Measurements from ENCODE around the gene NMNAT1. TPM values are rescaled to one million over a fixed set of nuclear protein-coding genes. Genes with fewer than 3 reads are reported as not detected.
"Not testable (repeated sequence)": the region's sequence is repeated elsewhere in the genome, so short reads cannot be mapped to it uniquely, and the experiment has no call there.

Gene NMNAT1
- total RNA-seq, 2 experiments from 2014 or later, result 7.7 to 9.6 TPM

DNA sequence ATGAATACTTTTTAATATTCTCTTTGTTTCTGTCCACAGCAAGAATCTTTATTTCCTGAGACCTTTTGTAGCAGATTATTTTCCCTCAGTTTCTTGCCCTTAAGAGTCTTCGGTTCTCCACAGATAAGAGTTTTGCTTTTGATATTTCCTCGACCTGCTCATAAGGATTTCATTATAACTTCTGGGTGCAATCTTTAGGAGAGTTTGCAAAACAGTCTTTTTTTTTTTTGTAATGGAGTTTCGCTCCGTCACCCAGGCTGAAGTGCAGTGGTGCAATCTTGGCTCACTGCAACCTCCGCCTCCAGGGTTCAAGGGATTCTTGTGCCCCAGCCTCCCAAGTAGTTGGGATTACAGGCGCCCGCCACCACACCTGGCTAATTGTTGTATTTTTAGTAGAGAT lies 79.4 kb downstream of the NMNAT1 start:
- H3K27ac Mint-ChIP-seq, result no peak overlapping the region
- no peak overlapping the region for H3K4me3 Mint-ChIP-seq
- POLR2A ChIA-PET, result no interaction called here
- no peaks in the 10 kb centered on the region for H3K27me3 Mint-ChIP-seq
- TF ChIP-seq, protein P1, sequence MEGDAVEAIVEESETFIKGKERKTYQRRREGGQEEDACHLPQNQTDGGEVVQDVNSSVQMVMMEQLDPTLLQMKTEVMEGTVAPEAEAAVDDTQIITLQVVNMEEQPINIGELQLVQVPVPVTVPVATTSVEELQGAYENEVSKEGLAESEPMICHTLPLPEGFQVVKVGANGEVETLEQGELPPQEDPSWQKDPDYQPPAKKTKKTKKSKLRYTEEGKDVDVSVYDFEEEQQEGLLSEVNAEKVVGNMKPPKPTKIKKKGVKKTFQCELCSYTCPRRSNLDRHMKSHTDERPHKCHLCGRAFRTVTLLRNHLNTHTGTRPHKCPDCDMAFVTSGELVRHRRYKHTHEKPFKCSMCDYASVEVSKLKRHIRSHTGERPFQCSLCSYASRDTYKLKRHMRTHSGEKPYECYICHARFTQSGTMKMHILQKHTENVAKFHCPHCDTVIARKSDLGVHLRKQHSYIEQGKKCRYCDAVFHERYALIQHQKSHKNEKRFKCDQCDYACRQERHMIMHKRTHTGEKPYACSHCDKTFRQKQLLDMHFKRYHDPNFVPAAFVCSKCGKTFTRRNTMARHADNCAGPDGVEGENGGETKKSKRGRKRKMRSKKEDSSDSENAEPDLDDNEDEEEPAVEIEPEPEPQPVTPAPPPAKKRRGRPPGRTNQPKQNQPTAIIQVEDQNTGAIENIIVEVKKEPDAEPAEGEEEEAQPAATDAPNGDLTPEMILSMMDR (IDR thresholded peaks at IDR 0.05), result no peak
- intact Hi-C loops (cut with micrococcal nuclease), result no loop called here
- ATAC-seq (no peak), DNase-seq (no peak)
- CTCF ChIA-PET, result no interaction called here
- H3K9me3 Mint-ChIP-seq, result no peaks in the 10 kb centered on the region
- no peaks in the 10 kb centered on the region for H3K36me3 Mint-ChIP-seq (ENCODE audit: low read depth)
- H3K4me1 Mint-ChIP-seq (ENCODE audit: low read depth), result peaks cover 5% of the 10 kb centered on the region

DNA sequence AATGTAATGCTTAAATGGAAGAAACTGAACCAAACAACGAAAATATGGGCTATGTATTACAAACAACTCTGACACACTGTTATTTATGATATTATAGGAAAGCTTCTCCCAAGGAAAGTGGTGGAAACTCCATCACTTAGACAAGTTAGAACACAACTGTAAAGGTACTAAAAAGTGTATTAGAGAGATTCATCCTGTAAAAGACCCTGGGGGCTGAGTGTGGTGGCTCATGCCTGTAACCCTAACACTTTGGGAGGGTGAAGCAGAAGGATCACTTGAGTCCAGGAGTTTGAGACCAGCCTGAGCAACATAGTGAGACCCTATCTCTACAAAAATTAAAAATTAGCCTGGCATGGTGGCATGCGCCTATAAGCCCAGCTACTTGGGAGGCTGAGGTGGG lies 82.1 kb downstream of the NMNAT1 start:
- no peak for ATAC-seq
- ChIA-PET CTCF (interaction anchor here (0.8 to 0.9 kb wide), 2 partner anchors 9 to 36 kb away, joined by 3 read pairs; no protein-coding TSS in a partner anchor), POLR2A (no interaction called here)
- no peak for DNase-seq
- Mint-ChIP-seq H3K4me1 (ENCODE audit: low read depth) (no peaks in the 10 kb centered on the region), H3K27ac (no peak overlapping the region), H3K4me3 (no peak overlapping the region), H3K36me3 (ENCODE audit: low read depth) (no peaks in the 10 kb centered on the region), H3K27me3 (no peaks in the 10 kb centered on the region), H3K9me3 (no peaks in the 10 kb centered on the region)
- intact Hi-C loops (cut with micrococcal nuclease), result no loop called here
- TF ChIP-seq, protein P1 (IDR thresholded peaks at IDR 0.05), result no peak

DNA sequence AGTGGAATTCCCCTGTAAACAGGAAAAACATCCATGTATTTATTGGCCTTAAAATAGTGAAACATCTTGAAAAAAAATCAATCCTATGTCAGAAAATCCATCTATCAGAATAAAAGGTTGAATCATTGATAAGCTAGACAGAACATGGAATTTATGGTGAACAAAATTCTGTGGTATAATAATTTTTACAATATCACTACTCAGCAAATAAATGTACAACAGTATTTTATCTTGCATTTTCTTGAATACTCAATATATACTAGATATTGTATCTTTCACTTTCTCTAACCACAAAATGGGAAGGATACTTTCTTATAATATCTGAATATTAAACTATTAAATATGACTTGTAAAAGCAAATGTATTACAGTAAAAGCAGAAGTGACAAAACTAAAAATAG lies 83.8 kb downstream of the NMNAT1 start:
- Mint-ChIP-seq H3K36me3 (ENCODE audit: low read depth) (no peaks in the 10 kb centered on the region), H3K4me1 (ENCODE audit: low read depth) (peaks cover under 1% of the 10 kb centered on the region), H3K27me3 (no peaks in the 10 kb centered on the region), H3K9me3 (no peaks in the 10 kb centered on the region), H3K27ac (no peak overlapping the region), H3K4me3 (no peak overlapping the region)
- CTCF ChIA-PET, result no interaction called here
- ATAC-seq (no peak), DNase-seq (no peak)
- TF ChIP-seq, protein P1 (IDR thresholded peaks at IDR 0.05), result no peak
- intact Hi-C loops (cut with micrococcal nuclease), result no loop called here
- POLR2A ChIA-PET, result no interaction called here

DNA sequence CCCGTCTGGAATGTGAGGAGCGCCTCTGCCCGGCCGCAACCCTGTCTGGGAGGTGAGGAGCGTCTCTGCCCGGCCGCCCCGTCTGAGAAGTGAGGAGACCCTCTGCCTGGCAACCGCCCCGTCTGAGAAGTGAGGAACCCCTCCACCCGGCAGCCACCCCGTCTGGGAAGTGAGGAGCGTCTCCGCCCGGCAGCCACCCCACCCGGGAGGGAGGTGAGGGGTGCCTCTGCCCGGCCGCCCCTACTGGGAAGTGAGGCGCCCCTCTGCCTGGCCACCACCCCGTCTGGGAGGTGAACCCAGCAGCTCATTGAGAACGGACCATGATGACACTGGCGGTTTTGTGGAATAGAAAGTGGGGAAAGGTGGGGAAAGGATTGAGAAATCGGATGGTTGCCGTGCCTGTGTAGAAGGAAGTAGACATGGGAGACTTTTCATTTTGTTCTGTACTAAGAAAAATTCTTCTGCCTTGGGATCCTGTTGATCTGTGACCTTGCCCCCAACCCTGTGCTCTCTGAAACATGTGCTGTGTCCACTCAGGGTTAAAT lies 85.8 kb downstream of the NMNAT1 start:
- CTCF ChIA-PET; H3K27ac Mint-ChIP-seq; POLR2A ChIA-PET; H3K4me3 Mint-ChIP-seq; H3K27me3 Mint-ChIP-seq; DNase-seq; intact Hi-C loops (cut with micrococcal nuclease); H3K9me3 Mint-ChIP-seq; ATAC-seq; H3K36me3 Mint-ChIP-seq (ENCODE audit: low read depth); H3K4me1 Mint-ChIP-seq (ENCODE audit: low read depth): not testable (repeated sequence)

DNA sequence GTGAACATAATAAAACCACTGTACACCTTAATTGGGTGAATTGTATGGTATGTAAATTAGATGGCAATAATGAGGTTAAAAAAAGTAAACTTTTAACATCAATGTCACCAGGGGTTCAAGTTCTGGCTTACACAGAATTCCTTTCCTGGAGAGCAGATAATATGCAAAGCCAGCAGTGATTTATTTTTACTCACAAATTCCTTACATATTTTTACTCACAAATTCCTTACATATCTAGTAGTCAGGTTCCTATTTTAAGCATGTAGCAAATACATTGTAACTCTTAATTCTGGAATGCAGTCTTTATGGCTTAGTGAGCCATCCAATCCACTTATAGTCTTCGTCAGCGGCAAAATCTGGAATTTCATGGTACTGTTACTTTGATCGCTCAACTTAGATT lies 88.2 kb downstream of the NMNAT1 start:
- TF ChIP-seq, protein P1 (IDR thresholded peaks at IDR 0.05), result no peak
- no peak for DNase-seq
- Mint-ChIP-seq H3K9me3 (no peaks in the 10 kb centered on the region), H3K4me3 (no peak overlapping the region), H3K4me1 (ENCODE audit: low read depth) (peaks cover 18% of the 10 kb centered on the region), H3K36me3 (ENCODE audit: low read depth) (peaks cover 1% of the 10 kb centered on the region), H3K27me3 (no peaks in the 10 kb centered on the region), H3K27ac (no peak overlapping the region)
- ATAC-seq, result no peak
- ChIA-PET POLR2A (no interaction called here), CTCF (no interaction called here)
- intact Hi-C loops (cut with micrococcal nuclease), result loop anchor here (10.0 kb wide), 2 partner anchors 87 to 157 kb away; partner anchors contain the start of genes LZIC and NMNAT1
